ENCODE data around the gene HLA-DMB. TPM values are rescaled to one million over a fixed set of nuclear protein-coding genes. Genes with fewer than 3 reads are reported as not detected.

HLA-DMB gene
- total RNA-seq, 4 donors from 2014 or later: 4.3 to 8.1 (median 5.6) TPM

GRCh38 chr6:32972353-32973143 lies 31.7 kb upstream of the HLA-DMB start:
- intact Hi-C loops (cut with DNase I; ENCODE audit: low total_unique reads) (loop anchor here (5.0 kb wide), 2 partner anchors 1150 to 1310 kb away; partner anchors contain the start of genes C6orf47 and GPANK1), in situ Hi-C loops (cut with MboI; ENCODE audit: low sequenced_read_pairs in 4 of 4) (loop anchor here in 3 of 4 donors (25.0 kb wide), 3 partner anchors 440 to 1010 kb away; partner anchors contain the start of genes AGER (in 3 of the 3), AGPAT1 (in 3 of the 3), GPSM3 (in 3 of the 3) and PBX2 (in 3 of the 3))
- H3K27me3 ChIP-seq: no peaks in the 10 kb centered on the region
- DNase-seq: peak in 1 of 2 donors; percentile 30
- ATAC-seq: no peak
- TF ChIP-seq POLR2A (IDR thresholded peaks at IDR 0.05) (no peak), CTCF (IDR thresholded peaks at IDR 0.05 in 4 of 5, conservative IDR thresholded peaks at IDR 0.05 in 1 of 5) (no peak)
- peaks cover 0 to 45% of the 10 kb centered on the region in 2 donors for H3K36me3 ChIP-seq
- no peaks in the 10 kb centered on the region for H3K9me3 ChIP-seq
- peak overlapping the region; percentile 95 to 97 (median 96) for H3K4me3 ChIP-seq
- peak overlapping the region; percentile 80 to 100 (median 98) for H3K27ac ChIP-seq
- H3K4me1 ChIP-seq: peaks cover 28 to 34% of the 10 kb centered on the region in 2 donors

GRCh38 chr6:32971581-32972352 lies 30.9 kb upstream of the HLA-DMB start:
- H3K4me1 ChIP-seq: peaks cover 34% of the 10 kb centered on the region in 2 donors
- H3K27me3 ChIP-seq: no peaks in the 10 kb centered on the region
- TF ChIP-seq POLR2A (IDR thresholded peaks at IDR 0.05) (peak; percentile 99), CTCF (IDR thresholded peaks at IDR 0.05 in 4 of 5, conservative IDR thresholded peaks at IDR 0.05 in 1 of 5) (peak in 1 of 5 experiments; percentile 17)
- DNase-seq: peak; percentile 100
- H3K4me3 ChIP-seq: peak overlapping the region; percentile 95 to 97 (median 96)
- no peaks in the 10 kb centered on the region for H3K9me3 ChIP-seq
- H3K36me3 ChIP-seq: peaks cover 0 to 37% of the 10 kb centered on the region in 2 donors
- peak overlapping the region; percentile 97 to 100 (median 100) for H3K27ac ChIP-seq
- in situ Hi-C loops (cut with MboI; ENCODE audit: low sequenced_read_pairs in 4 of 4): loop anchor here in 3 of 4 donors (25.0 kb wide), 3 partner anchors 441 to 1009 kb away; partner anchors contain the start of genes AGER (in 3 of the 3), AGPAT1 (in 3 of the 3), GPSM3 (in 3 of the 3) and PBX2 (in 3 of the 3)
- intact Hi-C loops (cut with DNase I; ENCODE audit: low total_unique reads): loop anchor here (1.0 to 5.0 kb wide), 3 partner anchors 439 to 1309 kb away; partner anchors contain the start of genes C6orf47 and GPANK1
- peak; percentile 59 to 67 for ATAC-seq

GRCh38 chr6:32971242-32971580 lies 30.4 kb upstream of the HLA-DMB start:
- in situ Hi-C loops (cut with MboI; ENCODE audit: low sequenced_read_pairs in 4 of 4): loop anchor here in 3 of 4 donors (25.0 kb wide), 3 partner anchors 441 to 1009 kb away; partner anchors contain the start of genes AGER (in 3 of the 3), AGPAT1 (in 3 of the 3), GPSM3 (in 3 of the 3) and PBX2 (in 3 of the 3)
- H3K4me1 ChIP-seq: peaks cover 34% of the 10 kb centered on the region in 2 donors
- DNase-seq: no peak
- H3K36me3 ChIP-seq: peaks cover 0 to 31% of the 10 kb centered on the region in 2 donors
- no peaks in the 10 kb centered on the region for H3K9me3 ChIP-seq
- H3K27me3 ChIP-seq: no peaks in the 10 kb centered on the region
- intact Hi-C loops (cut with DNase I; ENCODE audit: low total_unique reads): loop anchor here (1.0 to 5.0 kb wide), 3 partner anchors 439 to 1309 kb away; partner anchors contain the start of genes C6orf47 and GPANK1
- ATAC-seq: no peak
- H3K27ac ChIP-seq: peak overlapping the region; percentile 97 to 100 (median 100)
- no peak for TF ChIP-seq POLR2A (IDR thresholded peaks at IDR 0.05)
- no peak for TF ChIP-seq CTCF (IDR thresholded peaks at IDR 0.05 in 4 of 5, conservative IDR thresholded peaks at IDR 0.05 in 1 of 5)
- peak overlapping the region; percentile 75 to 95 (median 78) for H3K4me3 ChIP-seq
